ENCODE measurements around the gene LIPC.

LIPC gene

GRCh38 chr15:58407236-58407775 is 24.5 kb upstream of the LIPC start:
- no peak for DNase-seq

- DNase-seq = no peak
These were observed 24.0 kb upstream of the LIPC start for GRCh38 chr15:58407778-58408177.

GRCh38 chr15:58409861-58410260 is 21.9 kb upstream of the LIPC start:
- no peak for DNase-seq

GRCh38 chr15:58410353-58410752 is 21.4 kb upstream of the LIPC start:
- DNase-seq = peak; percentile 18 to 26

- DNase-seq = no peak
These were observed 18.5 kb upstream of the LIPC start for GRCh38 chr15:58413253-58413652.

- no peak for DNase-seq
These were observed 16.2 kb upstream of the LIPC start for GRCh38 chr15:58415636-58416035.

GRCh38 chr15:58416963-58417362 is 14.8 kb upstream of the LIPC start:
- no peak for DNase-seq

- no peak for DNase-seq
These were observed 13.7 kb upstream of the LIPC start for GRCh38 chr15:58418135-58418534.

GRCh38 chr15:58419803-58420524 is 11.8 kb upstream of the LIPC start:
- no peak for DNase-seq

GRCh38 chr15:58420579-58421043 is 11.2 kb upstream of the LIPC start:
- no peak for DNase-seq

- no peak for DNase-seq
These were observed 8.6 kb upstream of the LIPC start for GRCh38 chr15:58423205-58423604.

- no peak for DNase-seq
These were observed 7.8 kb upstream of the LIPC start for GRCh38 chr15:58423831-58424608.

- no peak for DNase-seq
These were observed 7.1 kb upstream of the LIPC start for GRCh38 chr15:58424722-58425121.

GRCh38 chr15:58425185-58425584 is 6.6 kb upstream of the LIPC start:
- no peak for DNase-seq

GRCh38 chr15:58425834-58426233 is 6.0 kb upstream of the LIPC start:
- DNase-seq = no peak

- no peak for DNase-seq
These were observed 5.3 kb upstream of the LIPC start for GRCh38 chr15:58426501-58426900.

GRCh38 chr15:58427987-58428386 is 3.8 kb upstream of the LIPC start:
- no peak for DNase-seq

- no peak for DNase-seq
These were observed 1.5 kb upstream of the LIPC start for GRCh38 chr15:58430224-58430787.

GRCh38 chr15:58432401-58432800 is 610 bp downstream of the LIPC start:
- no peak for DNase-seq

GRCh38 chr15:58433597-58434333 is 2.0 kb downstream of the LIPC start:
- no peak for DNase-seq

- DNase-seq = no peak
These were observed 2.6 kb downstream of the LIPC start for GRCh38 chr15:58434334-58434875.

- no peak for DNase-seq
These were observed 4.8 kb downstream of the LIPC start for GRCh38 chr15:58436552-58436951.
